Breast epithelium (tissue), 4 donors: ENCODE data around the gene ANLN. TPM values are rescaled to one million over a fixed set of nuclear protein-coding genes. Genes with fewer than 3 reads are reported as not detected.
A peak's percentile ranks its signal among the peaks of the same experiment; 100 is the strongest.
"Not testable (repeated sequence)": the region's sequence is repeated elsewhere in the genome, so short reads cannot be mapped to it uniquely, and the experiment has no call there.

Experiments used
- DNase-seq, 2 donors: peaks; one replicate each; pipeline ENCODE4 v3.0.0-alpha.2; 2019; ENCODE audit warnings: low spot score in 2 of 2
- H3K27ac ChIP-seq, 2 donors: fragments of 200-600 bp; sonication (generic) in 1 of 2; one replicate each; pipeline ENCODE4 v1.5.1; 2016 to 2019; ENCODE audit warnings: mild to moderate bottlenecking in 1 of 2
- H3K27me3 ChIP-seq, 2 donors: fragments of 200-600 bp; sonication (generic) in 1 of 2; one replicate each; pipeline versions ENCODE4 v1.5.1 to v1.6.0; 2017 to 2019; ENCODE audit warnings: control low read depth in 1 of 2, mild to moderate bottlenecking in 1 of 2
- H3K36me3 ChIP-seq: fragments of 200-600 bp; one replicate; pipeline ENCODE4 v1.5.1; 2019
- H3K4me1 ChIP-seq, 2 donors: fragments of 200-600 bp; sonication (generic); one replicate each; pipeline ENCODE4 v1.5.1; 2016 to 2019; ENCODE audit warnings: control low read depth in 1 of 2
- H3K4me3 ChIP-seq, 3 donors: fragments of 200-600 bp; sonication (generic); 1 replicate in 2 of 3; 2 replicates in 1 of 3; pipeline ENCODE4 v1.5.1; 2016 to 2019; ENCODE audit warnings: mild to moderate bottlenecking in 3 of 3, moderate library complexity in 2 of 3
- H3K9me3 ChIP-seq, 2 donors: fragments of 200-600 bp; sonication (generic) in 1 of 2; one replicate each; pipeline ENCODE4 v1.5.1; 2016 to 2019; ENCODE audit warnings: control low read depth in 1 of 2
- POLR2A ChIP-seq: fragments of 450-650 bp; IDR thresholded peaks from one replicate; pipeline ENCODE4 v1.6.1; 2016; ENCODE audit warnings: antibody characterized with exemption, mild to moderate bottlenecking, moderate library complexity
- POLR2AphosphoS5 ChIP-seq, 3 donors: sonication (generic); formaldehyde crosslinking; IDR thresholded peaks; one replicate each; pipeline ENCODE4 v1.6.1; 2017; ENCODE audit warnings: antibody characterized with exemption in 3 of 3
- intact Hi-C: fragments of 100-400 bp; cut with DNase I; formaldehyde crosslinking; loops from one replicate; pipeline ENCODE4 v1.15.1; 2023; ENCODE audit warnings: low total_unique reads
- total RNA-seq, 3 donors: library from RNA; depleted of rRNA; stranded (reverse); fragments of >200 nt; gene quantifications; one replicate each; pipeline ENCODE4 v1.1.0, GENCODE V29; 2016
- TF ChIP-seq, protein P1 (sequence below), 3 donors: fragments of 450-650 bp; IDR thresholded peaks; one replicate each; pipeline ENCODE4 v1.5.1; 2016 to 2017; ENCODE audit warnings: antibody characterized with exemption in 3 of 3, mild to moderate bottlenecking in 3 of 3, moderate library complexity in 3 of 3

The ANLN gene
- total RNA-seq, 3 donors from 2014 or later = 2.3 to 5.4 (median 5.0) TPM

DNA sequence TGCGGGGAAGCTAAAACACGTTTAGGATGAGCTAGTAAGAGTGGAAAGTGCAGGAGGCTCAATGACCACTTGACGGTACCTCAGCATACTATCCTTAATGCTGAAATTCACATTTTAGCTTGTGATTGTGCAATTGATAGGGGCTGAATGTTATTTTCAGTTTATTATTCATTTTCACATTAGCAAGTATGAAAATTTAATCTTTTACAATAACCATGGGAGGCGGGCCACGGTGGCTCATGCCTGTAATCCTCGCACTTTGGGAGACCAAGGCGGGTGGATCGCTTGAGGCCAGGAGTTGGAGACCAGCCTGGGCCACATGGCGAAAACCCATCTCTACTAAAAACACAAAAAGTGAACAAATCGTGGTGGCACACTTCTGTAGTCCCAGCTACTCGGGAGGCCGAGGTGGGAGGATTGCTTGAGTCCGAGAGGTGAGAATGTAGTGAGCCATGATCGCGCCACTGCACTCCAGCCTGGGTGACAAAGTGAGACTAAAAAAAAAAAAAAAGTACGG, 22.0 kb upstream of the ANLN start:
- TF ChIP-seq, protein P1, sequence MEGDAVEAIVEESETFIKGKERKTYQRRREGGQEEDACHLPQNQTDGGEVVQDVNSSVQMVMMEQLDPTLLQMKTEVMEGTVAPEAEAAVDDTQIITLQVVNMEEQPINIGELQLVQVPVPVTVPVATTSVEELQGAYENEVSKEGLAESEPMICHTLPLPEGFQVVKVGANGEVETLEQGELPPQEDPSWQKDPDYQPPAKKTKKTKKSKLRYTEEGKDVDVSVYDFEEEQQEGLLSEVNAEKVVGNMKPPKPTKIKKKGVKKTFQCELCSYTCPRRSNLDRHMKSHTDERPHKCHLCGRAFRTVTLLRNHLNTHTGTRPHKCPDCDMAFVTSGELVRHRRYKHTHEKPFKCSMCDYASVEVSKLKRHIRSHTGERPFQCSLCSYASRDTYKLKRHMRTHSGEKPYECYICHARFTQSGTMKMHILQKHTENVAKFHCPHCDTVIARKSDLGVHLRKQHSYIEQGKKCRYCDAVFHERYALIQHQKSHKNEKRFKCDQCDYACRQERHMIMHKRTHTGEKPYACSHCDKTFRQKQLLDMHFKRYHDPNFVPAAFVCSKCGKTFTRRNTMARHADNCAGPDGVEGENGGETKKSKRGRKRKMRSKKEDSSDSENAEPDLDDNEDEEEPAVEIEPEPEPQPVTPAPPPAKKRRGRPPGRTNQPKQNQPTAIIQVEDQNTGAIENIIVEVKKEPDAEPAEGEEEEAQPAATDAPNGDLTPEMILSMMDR (IDR thresholded peaks at IDR 0.05) = no peak
- TF ChIP-seq POLR2A = no peak
- no peak for TF ChIP-seq POLR2AphosphoS5 (IDR thresholded peaks at IDR 0.05)
- H3K4me1 ChIP-seq = no peaks in the 10 kb centered on the region
- no peaks in the 10 kb centered on the region for H3K9me3 ChIP-seq
- no peaks in the 10 kb centered on the region for H3K36me3 ChIP-seq
- no peaks in the 10 kb centered on the region for H3K27me3 ChIP-seq
- H3K4me3 ChIP-seq = peak overlapping the region; percentile 62 to 92 (median 85)
- no peak for DNase-seq
- intact Hi-C loops = no loop called here
- peak overlapping the region; percentile 86 to 87 for H3K27ac ChIP-seq

GRCh38 chr7:36368496-36368895, 21.2 kb upstream of the ANLN start:
- intact Hi-C loops = no loop called here
- H3K4me1 ChIP-seq = no peaks in the 10 kb centered on the region
- no peak overlapping the region for H3K4me3 ChIP-seq
- TF ChIP-seq POLR2A = no peak
- no peak for TF ChIP-seq POLR2AphosphoS5 (IDR thresholded peaks at IDR 0.05)
- TF ChIP-seq, protein P1 (IDR thresholded peaks at IDR 0.05) = no peak
- H3K36me3 ChIP-seq = no peaks in the 10 kb centered on the region
- no peaks in the 10 kb centered on the region for H3K9me3 ChIP-seq
- DNase-seq = no peak
- no peaks in the 10 kb centered on the region for H3K27me3 ChIP-seq
- H3K27ac ChIP-seq = no peak overlapping the region

- H3K27ac ChIP-seq = no peak overlapping the region
These were observed 20.5 kb upstream of the ANLN start for GRCh38 chr7:36369171-36369570.

DNA sequence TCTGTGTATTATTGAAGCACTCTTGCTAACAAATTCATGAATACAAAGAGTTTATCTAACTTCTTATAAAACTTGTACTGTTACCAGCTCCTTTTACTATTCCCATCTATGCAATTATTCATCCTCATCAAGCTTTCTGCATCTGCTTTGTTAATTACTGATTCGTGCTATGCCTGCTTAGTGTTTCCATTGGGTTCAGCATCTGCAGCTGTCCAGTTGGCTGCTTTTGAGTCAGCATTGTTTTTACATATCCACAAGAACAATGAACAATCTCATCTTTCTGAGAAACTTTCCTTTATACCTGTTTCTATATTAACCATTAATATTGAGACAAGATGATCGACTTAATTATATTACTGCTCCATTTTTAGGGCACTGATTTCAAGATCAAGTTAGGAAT, 19.6 kb upstream of the ANLN start:
- no peaks in the 10 kb centered on the region for H3K4me1 ChIP-seq
- no peaks in the 10 kb centered on the region for H3K9me3 ChIP-seq
- no peak for DNase-seq
- intact Hi-C loops = no loop called here
- no peak overlapping the region for H3K4me3 ChIP-seq
- no peaks in the 10 kb centered on the region for H3K36me3 ChIP-seq
- TF ChIP-seq POLR2AphosphoS5 (IDR thresholded peaks at IDR 0.05) = no peak
- no peaks in the 10 kb centered on the region for H3K27me3 ChIP-seq
- no peak overlapping the region for H3K27ac ChIP-seq

More at GRCh38 chr7:36369171-36369570, 20.5 kb upstream of the ANLN start:
- intact Hi-C loops = no loop called here
- no peak for DNase-seq
- no peak overlapping the region for H3K4me3 ChIP-seq
- no peaks in the 10 kb centered on the region for H3K9me3 ChIP-seq
- H3K36me3 ChIP-seq = no peaks in the 10 kb centered on the region
- TF ChIP-seq, protein P1 (IDR thresholded peaks at IDR 0.05) = no peak
- H3K27me3 ChIP-seq = no peaks in the 10 kb centered on the region
- no peaks in the 10 kb centered on the region for H3K4me1 ChIP-seq

DNA sequence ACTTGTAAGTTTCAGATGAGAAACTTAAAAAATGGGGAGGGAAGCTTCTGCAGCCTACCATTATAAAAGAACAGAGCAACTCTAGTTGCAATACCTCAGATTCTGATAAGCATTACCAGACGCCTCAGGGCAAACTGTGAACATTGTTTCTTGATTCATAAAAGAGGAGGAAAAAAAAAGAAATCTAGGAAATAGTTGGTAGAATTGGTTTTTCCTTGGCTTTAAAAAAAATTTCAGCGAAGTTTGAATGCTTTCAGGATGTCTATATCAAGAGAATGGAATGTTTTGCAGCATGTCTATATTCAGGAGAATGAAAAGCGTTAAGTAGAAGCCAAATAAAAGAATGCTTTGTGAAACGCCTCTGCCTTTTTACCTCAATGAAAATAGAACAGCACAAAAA, 17.5 kb upstream of the ANLN start:
- H3K36me3 ChIP-seq = no peaks in the 10 kb centered on the region
- TF ChIP-seq, protein P1 (IDR thresholded peaks at IDR 0.05) = no peak
- TF ChIP-seq POLR2AphosphoS5 (IDR thresholded peaks at IDR 0.05) (no peak), POLR2A (no peak)
- intact Hi-C loops = no loop called here
- H3K27ac ChIP-seq = no peak overlapping the region
- no peak for DNase-seq
- no peaks in the 10 kb centered on the region for H3K9me3 ChIP-seq
- H3K27me3 ChIP-seq = no peaks in the 10 kb centered on the region
- no peaks in the 10 kb centered on the region for H3K4me1 ChIP-seq
- H3K4me3 ChIP-seq = no peak overlapping the region

GRCh38 chr7:36378555-36378954, 11.1 kb upstream of the ANLN start:
- DNase-seq, H3K27me3 ChIP-seq, H3K9me3 ChIP-seq, H3K27ac ChIP-seq, H3K36me3 ChIP-seq, intact Hi-C loops, H3K4me3 ChIP-seq, H3K4me1 ChIP-seq: not testable (repeated sequence)
